HG03196 (cell line): ENCODE measurements around the gene CPSF4L.

ENCODE experiments used
- ATAC-seq: cut with Tn5 transposase; IDR thresholded peaks from one replicate; pipeline ENCODE4 v1.9.1; 2021; ENCODE audit not compliant: unreplicated experiment

Gene CPSF4L

GRCh38 chr17:73289549-73290254 lies 28.0 kb upstream of the CPSF4L start:
- ATAC-seq: no peak

GRCh38 chr17:73288534-73289302 lies 27.0 kb upstream of the CPSF4L start:
- no peak for ATAC-seq

- no peak for ATAC-seq
Measured at GRCh38 chr17:73286863-73287296, 25.2 kb upstream of the CPSF4L start.

GRCh38 chr17:73285916-73286862 lies 24.5 kb upstream of the CPSF4L start:
- ATAC-seq: no peak

- ATAC-seq: no peak
Measured at GRCh38 chr17:73285603-73285908, 23.9 kb upstream of the CPSF4L start.

- ATAC-seq: no peak
Measured at GRCh38 chr17:73284906-73285602, 23.4 kb upstream of the CPSF4L start.

- no peak for ATAC-seq
Measured at GRCh38 chr17:73284354-73284753, 22.7 kb upstream of the CPSF4L start.

GRCh38 chr17:73283841-73284282 lies 22.2 kb upstream of the CPSF4L start:
- ATAC-seq: no peak

- ATAC-seq: no peak
Measured at GRCh38 chr17:73283250-73283649, 21.6 kb upstream of the CPSF4L start.

- no peak for ATAC-seq
Measured at GRCh38 chr17:73282629-73283028, 20.9 kb upstream of the CPSF4L start.

GRCh38 chr17:73281928-73282327 lies 20.2 kb upstream of the CPSF4L start:
- ATAC-seq: peak; percentile 90

- ATAC-seq: no peak
Measured at GRCh38 chr17:73280191-73280590, 18.5 kb upstream of the CPSF4L start.

- no peak for ATAC-seq
Measured at GRCh38 chr17:73279704-73280103, 18.0 kb upstream of the CPSF4L start.

GRCh38 chr17:73278465-73279453 lies 17.1 kb upstream of the CPSF4L start:
- no peak for ATAC-seq

GRCh38 chr17:73278049-73278464 lies 16.4 kb upstream of the CPSF4L start:
- ATAC-seq: no peak

GRCh38 chr17:73274490-73274889 lies 12.8 kb upstream of the CPSF4L start:
- no peak for ATAC-seq

- ATAC-seq: no peak
Measured at GRCh38 chr17:73272906-73273218, 11.2 kb upstream of the CPSF4L start.

- peak; percentile 92 for ATAC-seq
Measured at GRCh38 chr17:73271072-73271471, 9.4 kb upstream of the CPSF4L start.

- ATAC-seq: no peak
Measured at GRCh38 chr17:73269791-73270190, 8.1 kb upstream of the CPSF4L start.

- ATAC-seq: no peak
Measured at GRCh38 chr17:73269329-73269615, 7.6 kb upstream of the CPSF4L start.
